Stimulated activated CD8-positive, alpha-beta memory T cell treated with anti-CD3 and anti-CD28 coated beads, Interleukin-12 subunit alpha, Interleukin-12 subunit beta, amount 100 ng/mL, for 24 hours (primary cell): ENCODE data around the gene CNTNAP2.
"Not testable (repeated sequence)": the region's sequence is repeated elsewhere in the genome, so short reads cannot be mapped to it uniquely, and the experiment has no call there.

Experiments used
- DNase-seq: peaks from one replicate; pipeline ENCODE4 v3.0.0-alpha.2; 2020; ENCODE audit errors: extremely low read depth

The CNTNAP2 gene

DNA sequence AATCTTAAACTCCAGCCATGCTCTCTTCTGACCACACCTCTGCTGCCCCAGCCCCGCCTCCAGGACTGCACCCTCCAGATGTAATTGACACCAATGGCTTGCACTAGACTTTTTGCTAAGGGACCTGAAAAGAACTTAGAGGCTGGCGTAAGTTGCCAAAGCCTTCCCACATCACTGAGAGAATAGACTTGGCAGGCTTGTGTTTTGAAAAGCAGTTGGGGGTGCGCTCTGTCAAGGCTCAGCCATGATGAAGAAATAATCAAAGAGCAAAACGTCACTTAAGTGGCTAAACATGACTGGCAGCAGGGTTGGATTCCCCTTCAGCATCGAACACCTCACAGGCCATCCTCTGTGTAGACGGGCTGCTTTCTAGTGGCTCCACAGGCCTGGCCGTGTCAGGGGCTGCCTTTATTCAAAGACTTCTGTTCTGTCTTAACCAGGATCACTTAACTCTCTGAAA lies 2278.8 kb downstream of the CNTNAP2 start:
- no peak for DNase-seq

DNA sequence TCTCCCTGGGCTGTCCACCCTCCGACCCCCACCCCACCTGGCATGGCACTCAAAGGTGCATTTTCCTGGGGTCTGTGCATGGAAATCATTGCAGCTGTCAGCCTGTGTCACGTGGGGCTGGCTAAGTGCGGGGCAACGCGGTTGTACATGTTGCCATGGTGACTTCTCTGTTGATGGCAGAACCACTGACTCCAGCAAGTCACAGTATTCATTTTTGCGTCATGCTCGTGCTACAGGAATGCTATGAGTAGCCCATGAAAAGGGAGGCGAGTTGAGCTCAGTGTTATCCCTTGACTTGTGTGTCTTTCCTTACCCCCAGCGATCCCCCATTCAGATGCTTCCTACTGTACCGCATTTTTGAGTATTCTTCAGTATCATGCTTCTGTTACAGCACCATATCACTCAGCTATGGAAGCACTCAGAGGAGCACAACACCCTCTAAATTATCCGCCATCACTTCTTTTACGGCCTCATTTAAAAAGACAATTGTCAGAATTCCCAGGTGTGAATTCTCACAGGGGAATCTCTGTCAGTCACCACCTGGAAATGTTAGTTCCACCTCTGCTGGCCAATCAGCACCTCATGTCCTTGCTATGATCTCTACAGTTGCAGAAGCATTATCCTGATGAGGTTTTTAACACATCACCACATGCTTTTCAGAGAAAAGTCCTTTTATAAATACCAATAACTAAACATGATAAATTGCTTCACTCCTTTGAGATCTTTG lies 2279.6 kb downstream of the CNTNAP2 start:
- DNase-seq: no peak

DNA sequence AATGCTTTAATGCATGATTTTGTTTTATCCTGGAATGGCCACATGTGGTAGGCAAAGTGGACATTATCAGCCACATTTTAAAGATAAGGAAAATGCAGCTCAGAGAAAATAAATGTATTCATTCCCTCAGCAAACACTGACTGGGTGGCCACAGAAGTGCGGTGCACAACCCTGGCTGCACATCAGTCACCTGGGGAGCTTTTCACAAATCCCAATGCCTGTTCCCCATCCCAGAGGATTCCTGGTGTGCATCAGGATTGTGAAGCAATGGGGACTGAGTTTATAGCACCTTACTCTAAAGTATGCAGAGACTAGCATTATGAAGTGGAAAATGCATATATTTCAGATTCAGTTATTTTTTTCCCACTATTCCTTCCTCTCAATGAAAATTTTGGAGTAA lies 2280.5 kb downstream of the CNTNAP2 start:
- DNase-seq: no peak

DNA sequence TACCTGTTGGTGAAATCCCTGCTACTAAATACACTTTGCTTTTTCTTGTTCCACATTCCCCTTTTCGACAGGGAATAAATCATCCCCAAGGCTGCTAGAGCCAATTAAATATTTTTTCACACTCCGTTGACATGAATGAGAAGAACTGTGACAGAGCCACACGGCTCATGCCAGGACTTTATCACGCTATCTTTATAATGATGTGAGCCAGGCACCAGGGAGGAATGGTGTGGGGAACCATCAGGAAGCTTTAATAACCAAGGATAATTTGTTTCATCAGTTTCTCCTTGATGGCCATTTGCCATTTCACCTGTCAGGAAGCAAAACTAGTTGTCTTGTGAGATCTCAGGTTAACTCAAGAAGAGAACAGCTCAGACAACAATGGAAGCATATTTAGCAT lies 2280.9 kb downstream of the CNTNAP2 start:
- DNase-seq: no peak

DNA sequence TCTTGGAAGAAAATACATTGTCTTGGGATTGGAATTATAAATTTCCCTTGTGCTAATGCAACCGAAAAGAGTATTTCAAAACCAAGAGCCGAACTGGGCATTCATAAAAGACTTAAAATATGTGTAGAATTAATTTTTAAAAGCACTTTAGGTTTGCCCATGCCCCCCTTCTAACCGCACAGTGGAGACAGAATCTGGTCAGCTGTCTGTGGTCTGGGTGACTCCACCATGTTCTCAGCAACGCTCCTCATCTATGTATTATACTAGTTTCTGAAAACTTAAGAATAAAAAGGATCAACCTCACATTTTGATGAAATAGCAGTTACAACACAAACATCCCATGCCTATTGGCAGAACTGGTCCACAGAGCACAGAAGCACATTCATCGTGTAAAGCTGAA lies 2281.4 kb downstream of the CNTNAP2 start:
- no peak for DNase-seq

DNA sequence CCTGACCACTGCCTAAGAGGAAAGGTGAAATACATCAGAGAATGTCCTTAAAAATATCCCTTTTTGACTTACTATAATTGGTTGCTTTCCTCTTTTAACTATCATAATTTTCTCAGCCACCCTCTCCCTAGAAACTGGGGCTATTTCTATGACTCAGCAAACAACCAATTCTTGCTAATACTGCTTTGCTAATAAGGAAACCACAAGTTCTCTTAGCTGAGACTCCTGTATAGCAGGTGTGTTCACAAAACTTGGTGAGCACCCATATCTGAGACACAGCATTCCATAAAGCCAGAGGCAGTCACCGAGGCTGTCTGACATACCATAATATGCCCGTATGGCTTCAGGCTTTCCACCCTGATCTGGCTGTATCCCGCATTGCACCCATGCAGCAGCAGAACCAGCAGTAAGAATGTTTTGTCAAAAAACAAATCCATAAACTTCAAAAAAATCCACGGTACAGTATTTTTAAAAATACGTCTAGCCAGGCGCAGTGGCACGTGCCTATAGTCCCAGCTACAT lies 2282.3 kb downstream of the CNTNAP2 start:
- DNase-seq: no peak

DNA sequence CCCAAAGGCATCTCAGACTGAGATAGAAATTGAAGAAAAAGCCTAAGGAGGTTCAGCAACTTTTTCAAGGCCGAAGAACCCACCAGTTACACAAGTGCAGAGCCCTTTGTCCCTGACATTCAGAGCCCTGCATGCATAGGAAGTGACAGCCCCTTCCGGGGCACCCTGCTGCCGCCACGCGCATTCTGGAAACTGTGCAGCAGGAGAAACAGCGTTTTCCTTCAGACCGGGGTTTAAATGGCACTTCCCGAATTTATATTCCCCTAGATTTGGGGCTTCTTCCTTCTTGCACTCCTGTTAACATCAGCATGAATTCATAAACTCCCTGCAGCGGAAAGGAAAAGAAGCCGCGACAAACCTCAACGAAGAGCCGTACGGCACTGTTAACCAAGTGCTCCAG lies 2283.5 kb downstream of the CNTNAP2 start:
- no peak for DNase-seq

DNA sequence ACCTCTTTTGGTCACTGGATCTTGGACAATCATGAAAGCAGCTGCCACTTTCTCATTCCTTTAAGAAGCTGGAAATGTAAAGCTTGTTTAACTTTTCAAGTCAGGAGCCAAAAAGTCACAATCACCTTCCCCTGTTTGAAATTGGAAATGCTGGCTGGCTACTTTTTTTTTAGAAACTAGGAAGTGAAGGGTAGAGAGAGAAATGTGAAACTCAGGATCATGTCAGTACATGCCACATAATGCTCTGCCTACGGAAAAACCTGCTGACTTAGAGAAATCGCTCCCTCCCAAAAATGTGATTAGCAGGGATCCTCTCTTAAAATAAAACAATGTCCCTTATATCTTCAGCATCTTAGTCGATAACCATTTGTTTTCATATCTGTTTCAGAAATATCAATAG lies 2285.6 kb downstream of the CNTNAP2 start:
- no peak for DNase-seq

DNA sequence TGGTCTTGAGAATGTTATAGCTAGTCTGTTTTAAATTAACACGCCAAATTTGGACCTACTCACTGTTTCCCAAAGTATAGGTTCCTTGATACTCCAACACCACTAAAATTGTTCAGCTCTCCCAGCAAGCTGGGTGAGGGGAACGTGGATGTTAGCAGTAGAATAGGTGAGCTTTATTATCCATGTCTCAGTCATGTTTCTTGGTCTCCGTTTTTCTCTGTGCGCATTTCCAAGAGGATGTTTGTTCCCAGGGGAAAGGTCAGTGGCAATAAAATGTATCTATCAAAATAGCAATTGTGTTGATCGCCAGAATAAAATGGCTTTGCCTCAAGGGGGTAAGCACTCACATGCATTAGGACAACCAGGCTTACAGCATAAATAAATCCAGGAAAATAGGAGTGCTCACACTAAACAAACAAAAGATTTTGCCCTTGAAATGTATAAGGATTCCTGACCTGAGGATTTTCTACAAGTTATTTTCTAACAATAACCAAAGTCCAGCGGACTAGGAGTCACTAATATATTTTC lies 2286.9 kb downstream of the CNTNAP2 start:
- no peak for DNase-seq

DNA sequence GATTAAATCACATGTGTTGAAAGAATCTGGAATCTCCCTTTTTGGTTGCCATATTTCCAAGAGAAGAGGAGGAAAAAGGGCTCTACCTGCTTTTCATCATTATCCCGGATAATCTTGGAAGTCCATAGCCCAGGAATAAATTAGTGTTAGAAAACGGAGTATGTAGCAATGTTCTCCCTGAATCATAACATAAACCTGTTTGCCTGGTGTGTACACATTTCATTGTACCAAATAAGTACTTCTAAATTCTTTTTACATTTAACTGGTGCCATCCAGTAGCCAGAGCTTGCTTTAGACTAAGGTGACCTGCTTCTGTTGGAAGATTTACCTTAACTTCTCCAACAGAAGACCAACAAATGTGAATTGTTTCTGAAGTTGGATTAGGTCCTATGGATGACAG lies 2291.7 kb downstream of the CNTNAP2 start:
- DNase-seq: no peak

DNA sequence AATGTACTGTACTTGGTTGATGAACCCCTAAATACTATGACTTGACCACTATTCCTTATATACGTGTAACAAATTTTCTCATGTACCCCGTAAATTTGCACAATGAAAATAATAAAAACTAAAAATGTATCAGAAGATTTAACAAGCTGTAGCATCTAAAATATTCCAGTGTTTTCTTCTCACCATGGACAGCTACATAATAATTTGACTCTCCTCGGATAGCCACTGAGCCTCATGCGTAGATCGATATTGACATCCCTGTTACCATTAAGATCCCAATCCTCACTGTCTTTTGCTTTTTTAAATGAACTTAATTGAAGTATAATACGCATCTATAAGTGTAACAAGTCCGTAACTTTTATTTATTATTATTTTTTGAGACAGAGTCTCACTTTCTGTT lies 2294.3 kb downstream of the CNTNAP2 start:
- no peak for DNase-seq

DNA sequence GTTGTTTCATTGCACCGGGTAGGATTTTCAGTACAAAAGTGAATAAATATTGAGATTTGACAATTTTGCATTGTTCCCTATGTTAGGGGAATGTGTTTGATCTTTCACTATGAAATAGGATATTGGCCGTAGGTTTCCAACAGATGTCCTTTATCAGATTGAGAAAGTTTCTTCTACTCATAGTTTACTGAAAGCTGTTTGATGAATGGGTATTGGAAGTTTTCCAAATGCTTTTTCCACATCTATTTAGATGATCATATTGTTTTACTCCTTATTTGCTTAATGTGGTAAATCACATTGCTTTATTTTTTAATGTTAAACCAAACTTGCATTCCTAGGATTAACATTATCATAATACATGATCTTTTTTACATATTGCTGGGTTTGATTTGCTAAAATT lies 2296.1 kb downstream of the CNTNAP2 start:
- no peak for DNase-seq

DNA sequence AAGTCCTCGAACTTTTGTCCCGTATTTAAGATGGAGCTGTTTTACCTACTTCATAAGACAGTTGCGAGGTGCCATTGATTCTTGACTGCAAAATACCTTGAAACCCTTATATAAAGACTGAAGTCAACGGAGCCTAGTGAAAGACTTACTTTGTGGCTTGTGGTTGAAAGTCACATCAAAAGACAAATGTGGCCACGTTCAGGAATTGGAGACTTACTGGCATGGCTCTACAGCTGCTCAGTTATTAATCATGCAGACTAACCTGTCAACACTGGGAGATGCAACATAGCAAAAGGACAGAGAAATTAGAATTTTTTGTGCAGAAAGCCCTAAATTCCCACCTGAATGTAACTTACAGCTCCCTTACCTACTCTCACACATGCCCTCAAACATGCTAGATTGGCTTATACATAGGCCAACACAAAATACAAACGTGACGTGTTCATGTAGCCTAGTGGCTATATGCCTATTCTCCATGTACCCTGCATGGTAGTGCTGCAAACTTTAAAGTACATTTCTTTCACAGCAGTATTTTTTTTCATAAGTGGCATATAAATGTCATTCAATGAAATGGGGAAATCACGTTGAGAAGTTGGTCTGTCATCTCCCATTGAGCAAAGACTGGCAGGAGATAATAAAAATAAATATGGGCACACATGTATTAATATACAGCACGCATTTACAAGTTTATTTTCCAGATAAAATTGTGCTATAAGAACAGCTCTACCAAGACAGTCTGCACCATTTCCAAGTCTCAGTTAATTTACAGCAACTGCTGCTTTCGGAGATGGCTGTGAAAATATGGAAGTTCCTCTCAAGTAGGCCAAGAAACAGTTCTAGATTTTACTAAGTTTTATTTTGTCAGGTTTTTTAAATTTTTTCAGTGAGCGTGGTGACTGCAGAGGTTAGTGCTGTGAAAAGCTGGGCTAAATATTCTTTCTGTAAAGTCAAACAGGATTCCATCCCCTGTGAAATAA lies 2303.5 kb downstream of the CNTNAP2 start:
- DNase-seq: no peak

DNA sequence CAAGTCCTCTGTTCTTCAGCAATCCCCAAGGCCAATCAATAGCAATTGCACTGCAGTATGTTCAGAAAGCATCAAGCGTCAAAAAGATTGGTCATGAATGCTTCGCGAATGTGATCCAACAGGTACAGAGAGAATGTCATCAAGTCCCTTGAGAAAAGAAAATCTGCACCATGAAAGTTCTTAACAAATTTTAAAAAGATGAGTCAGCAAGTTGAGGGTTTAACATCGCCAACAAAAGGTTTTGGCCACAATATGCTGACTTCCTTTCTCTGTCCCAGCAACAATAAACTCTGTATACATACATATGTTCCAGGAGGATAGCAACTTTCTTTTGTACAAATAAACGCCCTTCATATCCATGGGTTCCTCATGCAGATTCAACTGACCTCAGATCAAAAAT lies 2305.4 kb downstream of the CNTNAP2 start:
- no peak for DNase-seq

DNA sequence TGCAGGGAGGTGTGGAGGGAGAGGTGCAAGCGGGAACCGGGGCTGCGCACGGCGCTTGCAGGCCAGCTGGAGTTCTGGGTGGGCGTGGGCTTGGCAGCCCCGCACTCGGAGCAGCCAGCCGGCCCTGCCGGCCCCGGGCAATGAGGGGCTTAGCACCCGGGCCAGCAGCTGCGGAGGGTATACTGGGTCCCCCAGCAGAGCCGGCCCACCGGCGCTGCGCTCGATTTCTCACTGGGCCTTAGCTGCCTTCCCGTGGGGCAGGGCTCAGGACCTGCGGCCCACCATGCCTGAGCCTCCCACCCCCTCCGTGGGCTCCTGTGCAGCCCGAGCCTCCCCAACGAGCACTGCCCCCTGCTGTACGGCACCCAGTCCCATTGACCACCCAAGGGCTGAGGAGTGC lies 2309.8 kb downstream of the CNTNAP2 start:
- not testable (repeated sequence) for DNase-seq

DNA sequence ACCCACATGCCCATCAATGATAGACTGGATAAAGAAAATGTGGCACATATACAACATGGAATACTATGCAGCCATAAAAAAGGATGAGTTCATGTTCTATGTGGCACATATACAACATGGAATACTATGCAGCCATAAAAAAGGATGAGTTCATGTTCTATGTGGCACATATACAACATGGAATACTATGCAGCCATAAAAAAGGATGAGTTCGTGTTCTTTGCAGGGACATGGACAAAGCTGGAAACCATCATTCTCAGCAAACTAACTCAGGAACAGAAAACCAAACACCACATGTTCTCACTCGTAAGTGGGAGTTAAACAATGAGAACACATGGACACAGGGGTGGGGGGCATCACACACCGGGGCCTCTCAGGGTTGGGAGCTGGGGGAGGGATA lies 2314.1 kb downstream of the CNTNAP2 start:
- DNase-seq: not testable (repeated sequence)

DNA sequence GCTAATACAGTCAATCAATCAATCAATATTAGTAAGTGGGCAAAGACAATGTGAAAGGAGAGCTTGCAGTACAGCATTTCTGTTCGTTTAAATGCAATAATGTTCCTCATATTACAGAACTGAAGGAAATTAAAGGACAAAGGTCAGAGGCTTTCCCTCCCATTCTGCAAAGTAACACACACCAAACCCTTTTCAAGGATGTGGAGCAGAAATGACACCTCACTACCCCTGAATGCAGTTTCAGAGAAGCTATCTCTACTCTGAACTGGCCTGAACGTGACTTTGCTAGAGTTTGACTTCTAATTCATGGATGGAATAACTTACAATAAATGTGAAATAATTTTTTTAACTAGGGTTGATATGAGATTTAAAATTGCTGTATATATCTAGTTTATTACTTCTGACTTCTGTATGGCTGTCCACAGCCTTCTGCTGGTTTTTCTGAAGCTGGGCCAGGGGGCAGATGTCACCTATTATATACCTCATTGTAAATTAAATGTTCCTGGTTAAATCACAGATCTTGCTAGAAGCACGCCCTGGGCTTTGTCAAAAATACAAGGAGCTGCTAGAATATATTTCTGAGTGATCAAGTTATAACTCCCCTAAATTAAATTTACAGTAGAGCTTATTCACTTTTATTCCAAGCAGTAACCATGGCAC lies 2317.1 kb downstream of the CNTNAP2 start:
- no peak for DNase-seq

DNA sequence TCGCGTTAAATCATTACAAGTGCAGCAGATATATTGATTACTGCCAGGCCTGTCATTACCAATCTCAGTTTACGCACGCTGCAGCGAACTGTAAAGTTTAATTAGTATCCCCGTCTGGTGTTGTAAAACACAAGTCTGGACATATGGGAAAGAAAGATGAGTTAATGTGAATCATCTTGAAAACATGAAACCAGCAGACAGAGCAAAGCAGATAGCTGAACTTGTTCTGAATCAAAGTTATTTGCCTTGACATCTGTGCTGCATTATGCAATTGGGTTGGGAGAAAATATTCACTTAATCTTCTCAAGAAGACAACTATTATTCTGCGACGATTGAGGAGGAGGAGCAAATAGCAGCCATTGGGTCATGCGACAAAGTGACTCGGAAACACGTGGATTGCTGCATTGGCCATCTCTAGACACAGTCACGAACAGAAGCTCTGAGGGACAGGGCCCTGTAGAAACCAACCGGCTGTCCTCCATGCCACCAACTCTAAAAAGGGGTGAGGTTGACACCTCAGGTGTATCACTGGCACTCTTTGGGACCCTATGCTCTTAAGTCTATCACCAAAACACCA lies 2317.7 kb downstream of the CNTNAP2 start:
- DNase-seq: no peak

DNA sequence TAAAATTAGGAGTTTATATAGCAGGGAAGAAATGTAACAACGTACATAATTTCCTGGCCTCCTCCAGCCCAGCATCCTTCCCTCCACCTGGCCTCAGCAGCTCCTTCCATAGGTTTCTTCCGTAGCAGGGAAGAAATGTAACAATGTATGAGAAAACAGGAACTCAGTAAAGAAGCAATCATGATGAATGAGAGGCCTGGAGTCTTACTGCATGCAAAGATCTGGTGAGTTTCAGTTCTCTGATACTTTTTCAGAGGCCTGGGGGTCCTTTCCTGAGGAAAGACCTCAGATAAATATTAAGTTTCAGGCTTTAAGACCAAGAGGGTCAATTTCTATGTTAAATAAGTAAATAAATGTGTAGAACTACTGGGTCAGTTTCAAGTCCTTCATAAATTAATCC lies 2318.3 kb downstream of the CNTNAP2 start:
- no peak for DNase-seq

DNA sequence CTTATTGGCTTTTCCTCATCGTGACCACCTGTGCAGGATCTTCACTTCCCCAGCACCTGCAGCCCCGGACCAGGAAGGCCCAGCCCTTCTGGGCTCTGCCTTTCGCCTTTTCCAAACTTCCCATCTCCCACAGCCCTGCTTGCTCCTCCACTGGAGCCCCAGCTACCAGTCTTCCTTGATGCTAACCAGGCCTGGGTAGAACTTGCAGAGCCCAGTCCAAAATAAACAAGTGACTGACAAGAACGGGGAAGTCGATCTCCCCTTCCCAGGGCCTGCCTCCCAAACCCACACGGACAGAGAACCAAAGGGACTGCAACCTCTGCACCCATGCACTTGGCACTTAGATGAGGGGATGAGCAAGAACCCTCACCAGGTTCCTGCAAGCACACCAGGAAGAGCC lies 2319.1 kb downstream of the CNTNAP2 start:
- DNase-seq: no peak

DNA sequence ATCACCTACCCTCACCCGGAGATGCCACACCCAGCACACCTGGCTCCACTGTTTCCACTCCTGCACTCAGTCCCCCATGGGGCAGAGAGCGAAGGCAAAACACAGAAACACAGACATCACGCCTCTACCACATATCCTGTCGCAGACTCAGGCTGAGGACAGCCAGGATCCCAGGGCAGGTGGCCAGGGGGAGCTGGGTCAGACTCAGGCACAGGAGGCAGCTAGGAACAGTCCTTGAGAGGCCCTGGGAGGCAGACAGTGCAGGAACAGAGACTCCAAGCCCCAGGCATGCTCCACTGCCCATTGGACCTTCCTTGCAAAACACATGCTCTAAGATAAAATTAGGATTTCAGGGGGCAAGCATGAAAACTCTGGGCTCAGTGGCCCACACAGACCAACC lies 2319.5 kb downstream of the CNTNAP2 start:
- DNase-seq: no peak

DNA sequence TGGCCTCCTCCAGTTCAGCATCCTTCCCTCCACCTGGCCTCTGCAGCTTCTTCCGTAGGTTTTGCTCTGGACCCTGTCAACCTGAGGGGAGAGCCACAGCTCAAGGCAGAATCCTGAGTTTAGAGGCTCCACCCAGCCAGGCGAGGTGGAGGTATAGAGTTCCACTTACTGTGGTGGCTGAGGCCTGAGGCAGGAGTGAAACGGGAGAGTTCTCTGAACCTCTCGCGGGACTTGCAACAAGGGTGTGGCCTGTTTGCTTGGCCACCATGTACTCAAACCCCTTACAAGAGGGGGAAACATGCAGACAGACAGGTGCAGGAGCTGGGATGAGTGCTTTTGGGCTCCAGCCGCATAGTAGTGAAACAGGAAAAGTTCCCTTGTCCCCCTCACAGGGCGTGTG lies 2320.0 kb downstream of the CNTNAP2 start:
- no peak for DNase-seq
